Measurements from ENCODE around the gene KCNH1.

Gene KCNH1

DNA sequence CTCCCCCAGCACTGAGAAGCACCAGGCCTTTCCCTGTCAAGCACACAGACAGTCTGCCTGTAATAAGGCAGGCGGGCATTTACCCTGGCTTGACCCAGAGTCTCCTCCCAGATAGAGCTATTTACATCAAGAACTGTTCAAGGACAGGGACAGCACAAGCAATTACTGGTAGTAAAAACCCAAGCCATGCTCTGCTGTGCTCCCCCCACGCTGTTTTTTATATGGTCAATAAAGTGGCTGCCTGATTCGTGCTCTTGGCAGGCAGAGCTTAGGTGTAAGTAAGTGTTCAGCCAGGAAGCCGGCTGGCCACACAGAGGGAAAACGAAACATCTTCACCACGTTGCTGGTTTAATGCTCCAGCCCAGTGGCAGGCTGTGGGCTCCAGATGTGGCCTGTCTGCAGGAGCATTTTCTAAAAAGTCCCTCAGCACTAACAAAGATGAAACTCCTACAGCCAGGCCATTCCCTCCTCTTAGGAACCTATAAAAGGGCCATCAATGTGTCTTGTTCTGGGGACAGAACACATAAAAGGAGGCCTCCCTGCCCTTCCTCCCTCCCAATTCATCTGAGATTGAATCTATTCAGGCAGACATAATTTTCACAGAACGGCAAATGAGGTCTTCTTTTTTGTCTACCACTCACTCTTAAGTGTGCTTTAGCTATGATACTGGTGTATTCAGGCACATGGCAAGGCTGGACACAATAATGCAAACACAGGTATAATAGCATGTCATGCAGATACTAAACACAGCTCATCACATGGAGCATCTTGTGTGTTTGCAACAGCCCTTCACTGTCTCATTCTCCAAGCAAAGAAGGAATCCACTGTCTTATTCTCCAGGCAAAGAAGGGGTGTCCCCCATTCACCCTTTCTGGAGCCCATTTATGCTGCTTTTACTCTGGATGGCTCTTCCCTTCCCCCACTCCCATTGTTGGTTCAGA lies 426.4 kb downstream of the KCNH1 start:
- no peak for DNase-seq

DNA sequence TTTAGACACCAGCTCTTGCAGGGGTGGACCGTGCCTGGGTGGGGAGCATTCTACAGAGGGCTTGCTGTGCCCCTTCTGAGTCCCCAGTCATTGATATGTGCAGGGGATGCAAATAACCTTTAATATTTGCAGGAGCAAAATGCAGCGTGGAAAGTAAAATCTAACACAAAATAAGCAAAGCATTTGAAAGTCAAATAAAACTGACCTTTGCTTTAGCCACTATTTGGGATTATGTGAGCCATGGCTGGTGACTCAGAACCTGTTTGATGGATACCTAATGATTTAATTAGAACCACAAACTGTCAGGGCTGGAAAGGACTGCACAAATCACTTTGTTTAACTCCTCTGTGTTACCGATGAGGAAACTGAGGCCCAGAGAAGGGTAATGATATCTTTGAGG lies 427.7 kb downstream of the KCNH1 start:
- DNase-seq, result no peak

DNA sequence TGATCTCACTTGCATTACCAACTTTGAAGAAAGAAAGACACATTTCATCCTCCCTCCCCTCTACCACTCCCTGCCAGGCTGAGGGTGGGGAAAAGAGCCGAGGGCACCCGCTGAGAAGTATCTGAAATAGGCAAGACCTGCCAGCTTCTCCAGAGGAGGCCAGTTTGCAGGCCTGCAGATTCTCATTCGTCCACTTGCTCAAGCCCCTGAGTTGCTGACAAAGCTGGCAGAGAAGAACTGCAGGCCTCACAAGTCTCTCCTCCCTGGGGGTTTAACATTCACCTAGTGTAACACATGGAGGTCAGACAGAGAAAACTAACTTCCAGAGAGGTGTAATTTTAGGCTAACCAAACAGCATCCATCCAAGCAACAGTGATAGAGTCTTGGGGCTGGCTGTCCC lies 428.9 kb downstream of the KCNH1 start:
- DNase-seq, result no peak

DNA sequence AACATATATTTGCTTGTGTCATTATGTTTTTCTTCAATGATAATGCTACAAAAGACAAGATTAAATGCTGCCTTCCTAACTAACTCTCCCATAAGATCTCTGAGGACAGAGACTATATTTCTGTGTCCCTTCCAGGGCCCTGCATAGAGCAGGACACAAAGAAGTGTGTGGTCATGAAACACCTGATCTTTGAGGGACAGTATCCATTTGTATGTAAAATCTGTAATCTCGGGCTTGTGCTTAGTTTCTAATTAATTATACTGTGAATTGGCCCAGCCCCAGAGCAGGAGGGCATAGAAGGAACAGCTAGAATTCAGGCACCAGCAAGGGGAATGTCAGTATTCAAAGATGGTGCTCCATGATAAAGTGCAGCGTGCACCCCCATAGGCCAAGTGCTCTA lies 430.4 kb downstream of the KCNH1 start:
- DNase-seq, result no peak

DNA sequence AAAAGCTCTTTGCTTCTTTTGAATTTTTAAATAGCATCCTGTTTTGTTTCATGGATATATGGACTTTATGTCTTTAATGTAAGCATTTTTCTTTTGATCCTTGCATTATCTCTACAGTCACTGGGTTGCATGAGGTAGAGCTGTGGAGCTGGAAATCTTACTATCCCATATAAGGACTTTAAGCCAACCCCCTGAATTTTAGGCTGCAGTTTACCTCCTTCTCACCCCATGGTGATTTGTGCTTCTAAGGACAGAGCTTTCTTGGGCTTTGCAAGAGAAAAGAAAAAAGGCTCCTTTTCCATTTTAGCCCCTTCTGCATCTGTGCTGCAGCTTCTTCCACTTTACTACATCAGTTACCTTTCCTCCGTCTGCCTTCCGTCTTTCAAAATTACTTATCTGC lies 431.4 kb downstream of the KCNH1 start:
- DNase-seq, result no peak

DNA sequence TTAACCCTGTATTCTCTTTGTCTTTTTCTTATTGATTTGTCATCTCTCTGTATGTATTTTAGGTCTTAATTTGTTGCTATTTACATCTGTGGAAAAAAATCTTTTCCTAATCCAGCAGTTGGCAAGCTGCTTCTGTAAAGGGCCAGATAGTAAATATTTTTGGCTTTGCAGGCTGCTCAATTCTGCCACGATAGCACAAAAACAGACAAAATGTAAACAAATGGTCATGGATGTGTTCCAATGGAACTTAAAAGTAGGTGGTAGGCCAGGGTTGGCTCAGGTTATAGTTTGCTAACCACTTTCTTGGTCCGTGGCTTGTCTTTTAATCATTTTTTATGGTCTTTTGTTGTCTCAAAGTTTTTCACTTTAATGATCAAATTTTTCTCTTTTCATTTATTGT lies 433.4 kb downstream of the KCNH1 start:
- no peak for DNase-seq

DNA sequence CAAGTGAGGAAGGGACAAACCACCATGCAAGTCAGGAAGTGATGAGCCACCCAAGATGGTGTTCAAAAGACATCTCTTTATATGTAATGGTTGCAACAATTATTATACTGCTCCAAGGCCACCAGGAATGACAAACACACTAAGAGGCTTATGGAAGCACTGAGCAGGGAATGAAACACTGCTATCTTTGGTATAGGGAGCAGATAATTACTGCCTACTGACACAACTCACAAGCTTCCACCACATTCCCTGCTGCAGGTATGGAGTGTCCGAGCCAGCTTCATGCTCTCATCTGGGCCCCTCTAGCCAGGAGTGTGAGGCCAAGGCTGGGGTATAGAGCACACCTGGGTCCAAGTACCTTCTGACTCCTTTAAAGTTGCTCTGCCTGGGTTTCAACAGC lies 433.9 kb downstream of the KCNH1 start:
- no peak for DNase-seq

DNA sequence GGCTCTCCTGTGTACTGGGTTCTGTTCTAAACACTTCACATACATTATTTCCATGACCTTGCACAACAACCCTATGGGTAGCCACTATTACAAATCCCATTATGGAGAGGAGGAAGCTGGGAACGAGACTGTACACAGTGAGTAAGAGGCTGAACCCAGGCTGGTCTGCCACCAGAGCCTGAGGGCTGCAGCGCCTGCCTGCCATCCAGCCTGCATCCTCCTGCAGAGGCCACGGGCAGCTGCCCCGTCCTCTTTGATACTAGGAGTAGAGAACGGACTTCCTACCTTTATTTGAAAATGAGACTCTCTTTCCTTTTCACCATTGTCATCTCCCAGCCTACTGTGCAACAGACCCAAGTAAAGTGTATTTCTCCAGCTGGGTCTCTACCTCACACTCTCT lies 435.3 kb downstream of the KCNH1 start:
- no peak for DNase-seq

DNA sequence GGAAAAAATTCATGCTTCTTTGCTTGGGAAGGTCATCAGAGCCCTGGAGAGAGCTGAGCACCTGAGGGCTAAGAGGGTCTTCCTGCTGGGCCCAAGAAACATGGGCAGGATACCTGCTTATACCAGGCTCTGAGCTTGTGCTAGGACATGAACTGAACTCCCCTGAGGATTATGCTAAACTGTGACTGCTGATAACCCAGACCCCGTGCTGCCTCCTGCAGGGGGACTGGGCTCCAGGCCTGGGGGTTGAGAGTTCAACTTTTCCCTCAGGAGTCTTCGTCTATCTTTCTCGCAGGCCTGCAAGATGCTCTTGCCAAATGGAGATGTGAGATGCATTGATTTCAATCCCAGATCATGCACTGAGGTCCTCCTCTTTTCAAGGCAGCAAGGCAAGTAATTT lies 436.8 kb downstream of the KCNH1 start:
- no peak for DNase-seq

DNA sequence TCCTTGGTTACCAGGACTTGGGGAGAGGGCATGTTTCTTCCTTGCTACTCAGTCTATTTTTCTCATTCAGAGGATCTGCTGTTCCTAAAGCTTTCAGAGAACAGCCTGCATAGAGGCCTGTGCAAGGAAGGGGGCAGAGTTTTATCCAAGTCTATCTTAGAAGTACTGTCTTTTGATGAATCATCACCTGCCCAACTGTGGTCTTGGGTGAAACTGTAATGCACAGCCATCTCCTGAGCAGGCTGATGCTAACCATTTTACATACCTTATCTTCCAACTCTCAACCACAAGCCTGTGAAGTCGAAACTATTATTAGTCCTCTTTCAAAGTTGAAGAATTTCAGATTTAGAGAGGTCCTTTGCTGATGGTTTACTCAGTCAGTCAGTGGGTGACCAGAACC lies 437.2 kb downstream of the KCNH1 start:
- no peak for DNase-seq

DNA sequence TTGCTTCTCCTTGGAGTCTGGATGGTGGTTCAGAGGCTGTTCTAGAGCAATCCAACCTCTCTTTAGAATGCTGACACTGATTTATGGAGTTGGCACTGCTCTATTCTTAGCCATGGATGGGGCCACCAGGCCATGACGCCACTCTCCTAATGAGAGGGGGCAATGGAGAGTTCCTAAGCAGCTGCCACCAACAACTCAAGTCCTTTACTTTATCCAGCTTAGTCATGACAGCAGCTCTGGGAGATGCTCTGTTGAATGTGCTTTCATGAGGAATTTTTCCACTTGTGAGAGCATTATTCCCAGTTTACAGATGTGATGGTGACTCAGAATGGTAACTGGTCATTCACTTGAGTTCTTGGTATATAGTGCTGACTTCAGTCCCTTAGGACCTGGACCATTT lies 438.9 kb downstream of the KCNH1 start:
- DNase-seq, result no peak

DNA sequence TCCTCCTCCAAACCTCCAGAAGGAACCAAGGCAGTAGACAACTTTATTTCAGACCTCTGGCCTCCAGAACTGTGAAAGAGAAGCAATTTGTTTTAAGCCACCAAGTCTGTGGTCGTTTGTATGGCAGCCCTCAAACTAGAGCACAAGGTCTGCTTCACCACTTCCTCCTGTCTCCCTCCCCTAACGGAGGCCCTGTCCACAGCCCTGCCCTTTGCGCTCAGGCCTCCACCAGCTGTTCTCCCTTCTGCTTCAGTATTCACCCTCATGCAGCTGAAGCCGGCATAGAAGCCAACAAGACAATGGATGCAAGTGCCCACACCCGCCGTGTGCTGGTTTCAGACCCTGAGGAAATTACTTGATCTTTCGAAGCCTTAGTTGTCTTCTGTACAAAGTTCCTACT lies 441.2 kb downstream of the KCNH1 start:
- DNase-seq, result peak in 1 of 14 donors; percentile 19

DNA sequence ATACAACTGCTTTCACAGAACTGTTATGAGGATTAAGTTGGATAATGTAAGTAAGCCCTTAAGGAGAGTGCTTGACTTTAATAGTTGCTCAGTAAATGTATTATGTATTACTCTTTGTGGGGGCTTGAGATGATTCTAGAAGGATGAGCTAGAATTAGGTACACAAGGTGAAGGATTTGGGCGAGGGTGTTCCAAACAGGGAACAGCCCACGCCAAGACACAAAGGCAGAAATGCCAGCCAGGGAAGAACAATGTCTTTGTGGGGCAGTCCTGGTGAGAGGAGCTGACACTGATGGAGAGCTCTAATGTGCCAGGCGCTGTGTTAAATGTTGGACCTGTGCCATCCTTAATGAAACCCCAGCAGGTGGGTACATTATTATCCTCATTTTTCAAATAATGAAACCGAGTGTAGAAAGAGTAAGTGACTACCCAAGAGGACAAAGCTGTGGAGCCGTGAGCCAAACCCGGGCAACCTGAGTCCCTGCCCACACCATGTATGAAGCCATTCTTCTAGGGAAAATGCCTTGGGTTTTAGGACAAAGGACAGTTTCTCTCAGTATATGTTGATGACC lies 442.8 kb downstream of the KCNH1 start:
- DNase-seq, result no peak

DNA sequence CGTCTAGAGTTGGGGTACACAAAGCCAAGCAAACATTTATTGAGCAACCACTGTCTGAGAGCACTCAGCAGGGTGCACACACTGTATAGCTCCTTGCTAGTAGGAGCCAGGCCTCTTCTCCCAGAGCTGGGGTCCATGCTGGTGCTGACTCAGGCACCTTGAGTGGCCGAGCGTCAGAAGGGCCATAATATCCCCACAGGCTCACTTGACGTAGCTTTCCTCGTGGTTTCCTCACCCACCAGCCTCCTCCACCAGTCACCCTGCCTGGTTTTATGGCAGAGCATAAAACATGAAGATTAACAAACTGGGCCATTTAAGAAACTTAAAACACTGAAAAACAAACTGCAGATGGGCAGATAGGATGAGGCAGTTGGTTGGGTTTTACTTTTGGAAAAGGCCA lies 443.7 kb downstream of the KCNH1 start:
- DNase-seq, result no peak

DNA sequence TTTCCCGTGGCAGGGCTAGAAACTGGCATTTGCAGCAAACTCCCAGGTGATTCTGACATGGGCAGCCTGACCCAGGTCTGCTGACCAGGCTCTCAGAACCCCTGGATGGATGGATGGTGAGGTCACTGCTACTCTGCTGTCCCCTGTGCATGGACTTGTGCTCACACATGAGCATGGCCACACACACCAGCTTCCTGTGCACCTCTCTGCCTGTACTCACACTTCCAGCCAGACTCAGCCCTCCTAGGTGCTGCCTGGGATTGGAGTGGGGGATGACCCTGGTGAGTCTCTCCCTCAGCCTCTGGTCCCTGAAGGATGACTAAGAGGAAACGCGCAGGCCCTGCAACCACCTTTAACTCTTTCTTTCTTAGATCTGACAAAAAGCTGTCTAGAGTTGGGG lies 444.1 kb downstream of the KCNH1 start:
- DNase-seq, result no peak

DNA sequence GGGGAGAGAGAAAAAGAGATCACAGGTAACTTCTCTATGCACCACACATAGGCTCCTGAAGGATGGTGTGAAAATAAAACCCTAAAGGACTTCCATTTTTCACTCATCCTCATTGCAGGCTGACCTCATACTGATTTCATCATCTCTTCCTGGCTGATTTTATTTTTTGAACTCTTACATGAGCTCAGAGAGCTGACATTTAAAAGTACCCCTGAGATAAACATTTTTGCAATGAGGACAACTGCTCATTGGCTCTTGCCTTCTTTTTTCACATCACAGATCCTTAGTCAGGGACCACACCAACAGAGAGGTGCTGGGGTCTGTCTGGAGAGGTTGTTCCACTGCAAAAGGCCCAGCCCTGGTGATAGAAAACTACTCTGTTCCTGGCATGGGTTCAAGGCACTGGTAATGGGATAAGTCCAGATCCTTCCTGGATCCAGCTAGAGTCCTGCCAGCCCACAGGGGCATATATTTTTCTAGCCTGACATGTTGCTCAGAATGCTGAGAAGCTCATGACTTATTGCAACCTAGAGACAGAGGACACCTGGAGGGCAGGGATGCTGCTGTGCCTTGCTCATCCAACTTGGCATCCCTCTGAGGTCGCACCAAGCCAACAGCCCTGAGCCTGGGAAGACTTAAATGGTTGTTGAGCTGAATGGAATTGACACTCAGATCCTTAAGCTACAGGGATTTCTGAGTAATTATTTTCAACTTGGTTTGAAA lies 445.3 kb downstream of the KCNH1 start:
- peak in 2 of 14 donors; percentile 26 to 27 for DNase-seq

DNA sequence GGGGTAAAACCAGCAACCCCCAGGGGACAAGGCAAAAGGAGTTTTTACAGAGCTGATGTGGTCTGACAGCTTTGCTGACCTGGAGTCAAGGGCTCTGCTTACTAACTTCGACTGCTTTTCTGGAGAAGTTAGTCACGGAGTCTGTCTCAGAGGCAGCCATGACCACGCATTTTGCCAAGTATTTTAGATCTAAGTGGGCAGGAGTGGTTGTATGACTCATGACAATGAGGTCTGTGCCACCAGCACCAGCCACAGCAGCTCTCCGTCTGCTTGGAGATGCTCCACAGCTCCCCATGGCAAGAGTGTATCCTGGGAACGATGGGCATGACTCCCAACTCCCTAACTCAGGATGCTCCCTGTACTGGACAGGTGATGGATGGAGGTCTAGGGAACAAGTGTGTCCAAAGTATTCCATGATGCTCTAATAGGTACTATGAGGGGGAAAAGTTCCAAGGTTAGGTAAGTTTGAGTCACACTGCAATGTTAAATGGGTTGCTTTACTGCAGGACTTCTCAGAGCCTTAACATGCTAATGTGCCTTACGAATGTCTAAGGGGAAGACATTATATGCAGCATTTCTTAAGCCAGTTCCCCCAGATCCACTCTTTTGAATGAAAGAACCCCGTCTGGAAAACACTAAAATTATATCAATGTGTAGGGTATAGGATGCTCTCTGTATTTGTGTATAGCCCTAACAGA lies 446.2 kb downstream of the KCNH1 start:
- DNase-seq, result no peak

DNA sequence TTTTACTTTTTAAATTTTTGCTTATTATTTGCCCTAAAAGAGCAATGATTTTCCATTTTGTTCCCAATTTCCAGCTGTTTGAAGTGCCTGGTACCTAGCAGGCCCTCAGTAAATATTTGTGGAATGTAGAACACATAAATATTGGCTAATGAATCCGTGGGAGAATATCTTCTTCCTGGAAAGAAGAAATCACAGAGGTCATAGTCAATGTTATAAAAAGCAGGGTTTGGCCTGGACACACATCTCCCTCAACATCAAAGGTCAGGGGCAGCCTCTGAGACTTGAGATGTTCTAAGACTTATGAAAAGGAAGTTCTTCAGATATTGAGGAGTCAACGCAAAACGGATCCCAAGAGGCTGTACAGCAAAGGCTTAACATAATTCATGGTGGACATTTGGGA lies 447.1 kb downstream of the KCNH1 start:
- DNase-seq, result no peak

DNA sequence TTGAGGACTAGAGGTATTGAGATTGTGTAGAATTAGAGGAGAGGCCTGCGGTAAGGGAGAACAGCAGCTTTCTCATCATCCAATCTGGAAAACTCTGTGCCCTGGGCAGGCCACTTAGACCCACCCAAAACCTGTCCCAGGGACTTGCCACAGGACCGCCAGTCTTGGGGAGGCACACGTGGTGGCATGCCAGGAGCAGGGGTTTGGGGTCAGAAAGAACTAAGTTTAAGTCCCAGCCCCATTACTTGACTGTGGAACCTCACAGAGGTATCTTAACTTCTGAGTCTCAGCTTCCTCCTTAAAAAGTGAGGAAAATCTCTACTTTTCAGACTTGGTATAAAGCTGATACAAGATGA lies 448.7 kb downstream of the KCNH1 start:
- no peak for DNase-seq

DNA sequence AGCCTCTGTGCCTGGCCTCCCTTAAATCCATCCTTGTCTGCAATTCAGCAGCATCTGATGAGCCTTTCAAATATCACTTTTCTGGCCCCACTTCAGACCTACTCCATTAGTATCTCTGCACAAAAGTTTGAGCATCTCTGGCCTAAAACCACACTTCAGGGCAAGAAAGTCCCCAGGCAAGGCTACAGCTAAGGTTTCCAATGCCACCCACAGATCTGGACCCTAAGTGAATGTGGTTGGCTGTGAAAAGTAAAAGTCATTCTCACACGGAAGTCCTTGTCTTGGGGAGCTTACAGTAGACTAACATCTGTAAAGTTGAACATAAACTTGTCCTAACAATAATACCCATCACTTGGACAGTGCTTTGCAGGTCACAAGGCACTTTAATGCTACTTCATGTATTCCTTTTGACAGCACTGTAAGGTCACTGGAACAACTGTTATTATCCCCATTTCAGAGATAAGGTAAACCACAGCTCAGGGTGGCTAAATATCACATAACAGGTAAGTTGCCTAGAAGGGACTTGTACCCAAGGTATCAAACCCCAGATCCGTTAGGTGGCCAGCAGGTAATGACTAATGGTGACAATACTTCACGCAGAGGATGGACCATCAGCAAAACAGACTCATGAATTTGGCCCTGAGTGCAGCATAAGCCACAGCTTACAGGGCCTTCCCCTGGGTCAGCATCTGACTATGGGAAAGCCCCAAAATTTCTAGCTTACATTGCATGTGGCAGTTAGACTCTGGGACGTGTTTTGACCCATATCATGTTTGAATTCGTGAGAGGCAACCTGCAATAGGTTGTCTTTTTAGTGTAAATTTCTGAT lies 449.3 kb downstream of the KCNH1 start:
- DNase-seq, result no peak

DNA sequence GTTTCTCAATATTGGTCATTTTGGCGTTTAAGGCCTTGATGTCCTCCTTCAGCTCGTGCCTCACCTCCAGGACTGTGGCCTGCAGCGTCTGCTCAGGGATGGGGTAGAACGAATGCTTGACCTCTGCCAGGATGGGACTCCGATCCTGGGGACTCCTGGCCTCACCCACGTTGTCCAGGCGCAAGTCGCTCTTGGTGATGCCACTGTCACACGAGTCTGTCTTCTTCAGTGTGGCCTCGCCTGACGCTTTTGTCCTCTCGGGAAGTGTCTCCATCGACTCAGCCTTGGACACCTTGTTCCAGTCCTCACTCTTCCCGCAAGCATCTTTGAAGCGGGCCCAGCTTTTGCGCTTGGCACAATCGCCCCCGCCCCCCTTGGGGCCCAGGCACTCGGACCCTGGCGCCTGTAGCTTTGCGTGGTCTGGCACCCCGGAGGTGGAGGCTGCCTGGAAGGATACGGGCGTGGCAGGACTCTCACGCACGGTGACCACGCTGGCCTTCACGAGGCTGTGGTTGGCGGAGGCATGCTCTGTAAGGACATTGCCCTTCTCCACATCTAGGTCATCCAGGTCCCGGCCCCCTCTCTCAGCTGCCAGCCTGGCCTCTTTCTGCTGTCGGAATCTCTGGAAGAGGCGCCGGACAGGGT lies 450.4 kb downstream of the KCNH1 start:
- DNase-seq, result no peak

DNA sequence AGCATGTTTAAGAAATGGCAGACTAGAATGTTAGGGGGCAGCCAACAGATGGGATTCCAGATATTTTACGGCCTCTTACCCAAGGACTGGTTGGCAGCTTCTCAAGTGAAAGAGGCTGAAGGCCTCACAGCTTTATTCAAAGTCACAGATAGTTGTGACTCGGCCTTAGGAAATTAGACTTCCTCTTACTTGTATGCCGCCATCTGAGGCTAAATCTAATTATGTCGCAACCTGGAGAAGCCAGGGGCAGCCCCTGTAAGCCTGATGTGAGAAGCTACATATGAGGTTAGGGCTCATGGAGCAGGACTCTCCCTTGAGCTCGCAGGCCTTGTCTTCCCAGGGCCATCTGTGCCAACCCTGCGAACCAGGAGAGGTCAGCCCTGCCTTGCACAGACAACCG lies 452.8 kb downstream of the KCNH1 start:
- no peak for DNase-seq
